ENCODE measurements around the gene BANP.

Gene BANP

DNA sequence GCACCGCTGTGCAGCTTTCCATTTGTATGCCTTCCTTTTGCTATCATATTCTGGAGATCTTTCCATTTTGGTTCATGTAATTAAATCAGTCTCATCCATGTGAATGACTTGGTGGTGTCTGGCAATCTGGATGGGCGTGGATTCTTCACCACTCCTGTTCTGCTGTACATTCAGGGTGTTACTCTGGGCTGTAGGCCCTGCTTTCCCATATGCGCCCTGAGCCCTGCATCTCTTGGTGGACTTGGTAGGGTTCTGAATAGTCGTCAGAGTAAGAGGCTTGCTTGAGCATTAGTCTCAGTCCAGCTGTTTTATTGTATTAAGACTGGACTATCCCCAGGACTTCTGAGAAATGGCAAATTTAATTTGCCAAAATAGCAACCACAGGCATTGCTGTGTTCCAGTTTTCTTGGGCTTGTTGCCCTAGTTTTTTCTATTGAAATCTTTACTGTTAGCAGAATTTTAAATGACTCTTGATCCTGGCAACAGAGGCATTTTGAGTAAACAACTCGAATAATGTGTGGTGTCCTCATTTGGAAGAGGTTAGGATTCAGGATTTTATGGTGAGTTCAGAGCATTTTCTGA, 14.9 kb downstream of the BANP start:
- TF ChIP-seq, protein P1, sequence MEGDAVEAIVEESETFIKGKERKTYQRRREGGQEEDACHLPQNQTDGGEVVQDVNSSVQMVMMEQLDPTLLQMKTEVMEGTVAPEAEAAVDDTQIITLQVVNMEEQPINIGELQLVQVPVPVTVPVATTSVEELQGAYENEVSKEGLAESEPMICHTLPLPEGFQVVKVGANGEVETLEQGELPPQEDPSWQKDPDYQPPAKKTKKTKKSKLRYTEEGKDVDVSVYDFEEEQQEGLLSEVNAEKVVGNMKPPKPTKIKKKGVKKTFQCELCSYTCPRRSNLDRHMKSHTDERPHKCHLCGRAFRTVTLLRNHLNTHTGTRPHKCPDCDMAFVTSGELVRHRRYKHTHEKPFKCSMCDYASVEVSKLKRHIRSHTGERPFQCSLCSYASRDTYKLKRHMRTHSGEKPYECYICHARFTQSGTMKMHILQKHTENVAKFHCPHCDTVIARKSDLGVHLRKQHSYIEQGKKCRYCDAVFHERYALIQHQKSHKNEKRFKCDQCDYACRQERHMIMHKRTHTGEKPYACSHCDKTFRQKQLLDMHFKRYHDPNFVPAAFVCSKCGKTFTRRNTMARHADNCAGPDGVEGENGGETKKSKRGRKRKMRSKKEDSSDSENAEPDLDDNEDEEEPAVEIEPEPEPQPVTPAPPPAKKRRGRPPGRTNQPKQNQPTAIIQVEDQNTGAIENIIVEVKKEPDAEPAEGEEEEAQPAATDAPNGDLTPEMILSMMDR (IDR thresholded peaks at IDR 0.05; ENCODE audit: low read depth, low read length, missing control alignments), result no peak
- DNase-seq (ENCODE audit: extremely low read depth, low read depth), result no peak
- H3K4me3 ChIP-seq (replicated peaks; ENCODE audit: low read depth, low read length), result no peak overlapping the region

DNA sequence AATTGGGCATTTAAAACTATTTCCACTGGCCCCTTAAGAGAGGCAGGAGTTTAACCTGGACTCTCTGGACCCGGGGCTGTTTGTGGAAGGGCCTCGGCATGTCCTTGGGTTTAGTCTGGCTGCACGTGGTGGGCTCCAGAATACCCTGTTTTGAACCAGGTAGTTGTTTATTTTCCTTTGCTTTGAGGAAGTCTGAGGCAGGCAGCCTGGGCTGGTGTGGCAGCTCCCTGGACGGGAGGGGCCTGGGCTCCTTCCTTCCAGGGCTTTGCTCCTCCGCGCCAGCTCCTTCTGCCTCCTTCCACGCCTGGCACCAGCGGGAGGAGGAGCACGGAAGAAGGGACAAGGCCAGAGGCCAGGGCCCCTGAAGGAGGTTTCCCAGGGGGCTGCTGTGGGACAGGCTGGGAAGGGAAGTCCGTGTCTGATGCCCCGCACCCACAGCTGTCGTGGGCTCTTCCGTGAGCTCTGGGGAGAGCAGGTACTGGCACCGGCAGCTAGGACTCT, 15.5 kb downstream of the BANP start:
- no peak for DNase-seq (ENCODE audit: extremely low read depth, low read depth)
- no peak overlapping the region for H3K4me3 ChIP-seq (replicated peaks; ENCODE audit: low read depth, low read length)
- TF ChIP-seq, protein P1 (IDR thresholded peaks at IDR 0.05; ENCODE audit: low read depth, low read length, missing control alignments), result no peak

DNA sequence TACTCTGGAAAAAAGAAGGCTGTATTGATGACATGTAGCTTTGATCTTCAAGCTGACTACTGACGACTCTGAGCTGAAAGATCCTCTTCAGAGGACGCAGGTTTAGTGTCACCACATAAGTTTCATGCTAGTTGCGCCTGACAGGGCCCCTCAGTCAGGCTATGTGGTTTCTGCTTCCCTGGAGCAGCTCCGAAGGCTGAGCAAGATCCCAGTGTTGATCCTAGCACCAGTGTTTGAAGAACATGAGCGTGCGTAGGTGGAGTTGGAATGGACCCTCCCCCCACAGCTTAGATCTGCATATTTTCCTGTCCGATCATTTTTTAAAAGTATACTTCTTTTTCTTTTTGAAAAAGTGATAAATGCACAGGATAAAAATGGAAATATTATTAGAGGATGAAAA, 17.3 kb downstream of the BANP start:
- TF ChIP-seq, protein P1 (IDR thresholded peaks at IDR 0.05; ENCODE audit: low read depth, low read length, missing control alignments), result no peak
- no peak for DNase-seq (ENCODE audit: extremely low read depth, low read depth)
- H3K4me3 ChIP-seq (replicated peaks; ENCODE audit: low read depth, low read length), result no peak overlapping the region

DNA sequence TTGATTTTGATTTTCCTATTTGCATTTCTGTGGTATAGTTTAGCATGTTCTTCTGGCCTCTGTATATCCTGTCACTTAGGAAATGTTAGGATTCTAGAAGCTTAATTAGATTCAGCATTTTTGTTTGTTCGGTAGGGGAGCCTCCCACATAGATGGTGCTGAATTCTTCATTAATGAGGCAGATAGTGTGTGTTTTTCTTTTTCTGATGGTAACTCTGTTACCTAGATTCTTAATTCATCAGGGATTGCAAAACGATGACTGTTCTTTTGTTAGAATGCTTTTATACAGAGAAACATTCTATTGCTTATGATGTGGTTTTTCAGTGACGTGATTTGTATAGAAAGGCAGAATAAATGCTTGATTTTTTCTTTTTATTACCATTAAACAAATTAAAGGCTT, 19.0 kb downstream of the BANP start:
- DNase-seq (ENCODE audit: extremely low read depth, low read depth), result no peak
- no peak overlapping the region for H3K4me3 ChIP-seq (replicated peaks; ENCODE audit: low read depth, low read length)
- TF ChIP-seq, protein P1 (IDR thresholded peaks at IDR 0.05; ENCODE audit: low read depth, low read length, missing control alignments), result no peak

DNA sequence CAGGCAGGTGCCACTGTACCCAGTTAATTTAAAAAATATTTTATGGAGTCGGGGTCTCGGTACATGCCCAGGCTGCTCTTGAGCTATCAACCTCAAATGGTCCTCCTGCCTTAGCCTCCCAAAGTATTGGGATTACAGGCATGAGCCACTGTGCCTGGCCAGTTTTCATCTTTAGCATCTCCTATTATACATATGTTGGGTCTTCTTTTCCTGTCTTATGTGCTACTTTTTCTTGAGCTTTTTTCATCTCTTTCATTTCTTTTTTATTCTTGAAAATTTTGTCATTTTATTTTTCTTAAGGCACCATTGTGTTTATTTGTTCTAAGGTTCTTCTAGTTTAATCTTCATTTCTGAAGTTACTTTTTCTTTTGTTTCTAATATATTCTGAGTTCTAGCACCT, 20.7 kb downstream of the BANP start:
- TF ChIP-seq, protein P1 (IDR thresholded peaks at IDR 0.05; ENCODE audit: low read depth, low read length, missing control alignments), result no peak
- H3K4me3 ChIP-seq (replicated peaks; ENCODE audit: low read depth, low read length), result no peak overlapping the region
- no peak for DNase-seq (ENCODE audit: extremely low read depth, low read depth)

DNA sequence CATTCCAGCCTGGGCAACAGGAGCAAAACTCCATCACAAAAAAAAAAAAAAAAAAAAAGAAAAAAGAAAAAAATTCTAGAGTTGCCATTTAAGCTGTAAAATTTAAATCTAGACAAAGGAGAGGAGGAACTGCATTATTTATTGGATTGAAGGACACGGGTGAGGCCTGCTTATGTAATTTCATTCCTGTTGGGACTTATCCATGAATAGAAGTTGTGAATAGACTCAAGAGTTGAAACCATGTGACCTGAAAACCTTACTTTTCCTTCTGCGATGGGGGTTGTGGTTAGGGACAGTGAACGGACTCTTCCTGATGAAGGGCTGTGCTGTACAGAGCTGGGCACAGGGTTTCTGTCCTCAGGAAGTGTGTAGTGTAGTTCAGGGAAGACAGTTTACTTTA, 22.5 kb downstream of the BANP start:
- no peak overlapping the region for H3K4me3 ChIP-seq (replicated peaks; ENCODE audit: low read depth, low read length)
- TF ChIP-seq, protein P1 (IDR thresholded peaks at IDR 0.05; ENCODE audit: low read depth, low read length, missing control alignments), result no peak
- DNase-seq (ENCODE audit: extremely low read depth, low read depth), result no peak

DNA sequence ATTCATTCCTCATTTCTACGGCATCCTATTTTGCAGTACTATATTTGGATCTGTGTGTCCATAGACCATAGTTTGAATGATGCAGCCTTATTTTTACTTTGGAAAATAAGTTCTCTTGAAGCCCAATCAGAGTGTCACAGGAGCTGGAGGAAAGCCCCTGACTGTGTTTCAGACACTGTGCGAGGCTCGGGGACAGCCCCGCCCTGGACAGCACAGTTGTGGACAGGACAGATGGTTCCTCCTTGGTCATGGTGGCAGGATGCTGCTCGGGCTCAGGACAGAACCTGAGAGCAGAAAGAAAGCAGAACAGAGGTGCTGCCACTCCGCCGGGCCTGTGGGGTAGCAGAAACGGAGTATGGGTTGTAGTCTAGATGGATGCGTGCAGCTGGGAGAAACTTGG, 22.9 kb downstream of the BANP start:
- DNase-seq (ENCODE audit: extremely low read depth, low read depth), result no peak
- TF ChIP-seq, protein P1 (IDR thresholded peaks at IDR 0.05; ENCODE audit: low read depth, low read length, missing control alignments), result no peak
- H3K4me3 ChIP-seq (replicated peaks; ENCODE audit: low read depth, low read length), result no peak overlapping the region

All from HFF-Myc (cell line).